ENCODE results near the gene DRGX. TPM values are rescaled to one million over a fixed set of nuclear protein-coding genes. Genes with fewer than 3 reads are reported as not detected.
A peak's percentile ranks its signal among the peaks of the same experiment; 100 is the strongest.

DRGX gene
- total and polyA plus RNA-seq, 8 donors = 0.45 TPM; not detected in 7

- Histone ChIP-seq H3K27me3 (peaks cover 0 to 4% of the 10 kb centered on the region in 2 donors), H3K4me3 (no peak overlapping the region), H3K27ac (no peak overlapping the region), H3K9me3 (no peaks in the 10 kb centered on the region), H3K4me1 (peaks cover 0 to 21% of the 10 kb centered on the region in 2 donors), H3K36me3 (no peaks in the 10 kb centered on the region)
- DNase-seq = no peak
- intact Hi-C loops (cut with DNase I) = no loop called here
- no peak for TF ChIP-seq CTCF (IDR thresholded peaks at IDR 0.05)
- no peak for ATAC-seq
Measured at GRCh38 chr10:49323171-49323895, 72.6 kb downstream of the DRGX start.

- TF ChIP-seq CTCF (IDR thresholded peaks at IDR 0.05) = no peak
- peaks cover 0 to 28% of the 10 kb centered on the region in 2 donors for H3K4me1 ChIP-seq
- no peaks in the 10 kb centered on the region for H3K36me3 ChIP-seq
- intact Hi-C loops (cut with DNase I) = no loop called here
- no peaks in the 10 kb centered on the region for H3K9me3 ChIP-seq
- DNase-seq (no peak), ATAC-seq (no peak)
- H3K27ac ChIP-seq = no peak overlapping the region
- no peak overlapping the region for H3K4me3 ChIP-seq
- H3K27me3 ChIP-seq = peaks cover 0 to 4% of the 10 kb centered on the region in 2 donors
Measured at GRCh38 chr10:49322371-49323170, 73.3 kb downstream of the DRGX start.

- TF ChIP-seq CTCF (IDR thresholded peaks at IDR 0.05) = no peak
- intact Hi-C loops (cut with DNase I) = no loop called here
- Histone ChIP-seq H3K4me1 (peaks cover 0 to 28% of the 10 kb centered on the region in 2 donors), H3K36me3 (no peaks in the 10 kb centered on the region), H3K27me3 (peaks cover 0 to 4% of the 10 kb centered on the region in 2 donors), H3K27ac (no peak overlapping the region), H3K4me3 (no peak overlapping the region), H3K9me3 (no peaks in the 10 kb centered on the region)
- DNase-seq (no peak), ATAC-seq (no peak)
Measured at GRCh38 chr10:49321021-49321420, 74.9 kb downstream of the DRGX start.

- TF ChIP-seq CTCF (IDR thresholded peaks at IDR 0.05) = no peak
- Histone ChIP-seq H3K27me3 (no peaks in the 10 kb centered on the region), H3K27ac (peak overlapping the region in 1 of 2 donors; percentile 47), H3K9me3 (no peaks in the 10 kb centered on the region), H3K36me3 (no peaks in the 10 kb centered on the region), H3K4me3 (no peak overlapping the region), H3K4me1 (peaks cover 0 to 28% of the 10 kb centered on the region in 2 donors)
- ATAC-seq = no peak
- intact Hi-C loops (cut with DNase I) = no loop called here
- DNase-seq = no peak
Measured at GRCh38 chr10:49320191-49320590, 75.7 kb downstream of the DRGX start.

- Histone ChIP-seq H3K27ac (peak overlapping the region in 1 of 2 donors; percentile 47), H3K36me3 (no peaks in the 10 kb centered on the region), H3K4me3 (no peak overlapping the region), H3K27me3 (no peaks in the 10 kb centered on the region), H3K4me1 (peaks cover 0 to 25% of the 10 kb centered on the region in 2 donors), H3K9me3 (no peaks in the 10 kb centered on the region)
- no peak for DNase-seq
- no peak for TF ChIP-seq CTCF (IDR thresholded peaks at IDR 0.05)
- no peak for ATAC-seq
- intact Hi-C loops (cut with DNase I) = no loop called here
Measured at GRCh38 chr10:49319206-49319605, 76.7 kb downstream of the DRGX start.

All from left lung (tissue), 10 donors.